Left hindlimb (tissue), 1 donor: Measurements from ENCODE around the gene H6PD.
A peak's percentile ranks its signal among the peaks of the same experiment; 100 is the strongest.

Experiments used
- DNase-seq: peaks from one replicate; pipeline ENCODE4 v3.0.0-alpha.2; 2018

The H6PD gene

DNA sequence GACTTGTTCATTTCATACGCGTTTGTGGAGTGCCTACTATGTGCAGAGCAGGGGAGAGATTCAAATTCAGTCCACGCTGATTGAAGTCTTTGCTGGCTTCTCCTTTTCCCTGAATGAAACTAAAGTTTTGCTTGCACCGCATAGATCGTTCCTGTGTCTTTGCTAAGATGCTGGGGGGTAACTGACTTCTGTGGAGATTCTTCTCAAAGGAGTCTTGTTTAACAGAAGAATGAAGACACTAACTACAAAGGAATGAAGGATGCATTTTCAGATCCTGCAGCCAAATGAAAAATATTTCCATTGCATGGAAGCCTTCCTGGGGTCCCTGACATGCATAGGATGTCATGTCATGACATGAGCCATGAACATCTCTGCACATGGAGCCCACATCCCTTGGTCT is 26.9 kb upstream of the H6PD start:
- DNase-seq = no peak

DNA sequence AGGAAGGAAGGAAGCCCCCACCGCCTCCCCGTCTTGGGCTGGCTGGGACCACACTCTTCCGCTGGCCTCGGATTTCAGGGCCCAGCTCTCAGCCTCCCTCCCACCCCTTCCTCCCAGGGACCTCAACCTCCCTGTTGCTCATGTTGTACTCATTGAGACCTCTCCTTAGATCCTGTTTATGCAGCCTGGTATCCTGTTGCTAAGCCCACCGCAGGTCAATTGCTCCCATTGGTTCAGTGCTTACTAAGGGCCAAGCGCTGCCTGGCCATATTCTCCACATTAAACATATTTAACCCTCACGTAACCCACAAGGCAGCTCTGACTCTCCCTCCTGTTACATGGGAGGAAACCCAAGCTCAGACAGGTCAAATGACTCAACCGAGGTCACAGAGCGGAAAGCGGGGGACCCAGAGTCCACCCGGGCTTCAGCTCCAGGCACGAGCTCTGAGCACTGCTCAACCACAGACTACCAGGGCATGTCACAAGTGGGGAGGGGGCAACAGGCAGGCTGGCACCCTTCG is 23.2 kb upstream of the H6PD start:
- DNase-seq = no peak

DNA sequence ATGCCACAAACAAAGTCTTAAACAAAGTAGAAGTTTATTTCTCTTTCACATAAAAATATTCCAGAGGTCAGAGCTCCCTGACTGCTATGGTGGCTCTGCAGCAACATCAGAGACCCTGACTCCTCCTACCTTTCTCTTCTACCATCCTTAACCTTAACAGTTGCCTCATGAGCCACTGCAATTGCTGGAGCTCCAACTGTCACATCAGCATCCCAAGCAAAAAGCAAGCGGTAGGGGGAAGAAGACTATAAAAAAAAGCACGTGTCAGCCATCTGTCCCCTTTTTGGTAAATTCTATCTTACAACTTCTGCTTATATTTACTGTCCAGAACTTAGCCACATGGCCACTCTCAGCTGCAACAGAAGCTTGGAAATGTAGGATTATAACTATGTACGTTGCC is 21.8 kb upstream of the H6PD start:
- no peak for DNase-seq

DNA sequence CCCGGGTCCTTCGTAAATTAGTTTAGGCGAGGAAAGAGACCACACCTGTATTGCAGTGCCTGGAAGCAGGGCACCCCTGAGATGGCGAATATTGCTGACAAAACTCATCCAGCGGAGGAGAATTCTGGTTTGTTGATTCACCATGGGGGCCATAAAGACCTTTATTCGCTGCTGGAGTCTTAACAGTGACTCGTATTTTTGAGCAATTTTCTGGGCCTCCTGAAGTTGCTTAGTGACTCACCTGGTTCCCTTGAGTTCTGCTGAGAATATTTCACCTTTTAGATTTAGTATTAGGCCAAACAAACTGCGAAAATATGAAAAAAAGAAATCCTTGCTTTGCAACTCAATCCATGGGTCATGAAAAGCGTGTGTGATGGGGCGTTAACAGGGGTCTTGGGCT is 20.6 kb upstream of the H6PD start:
- no peak for DNase-seq

DNA sequence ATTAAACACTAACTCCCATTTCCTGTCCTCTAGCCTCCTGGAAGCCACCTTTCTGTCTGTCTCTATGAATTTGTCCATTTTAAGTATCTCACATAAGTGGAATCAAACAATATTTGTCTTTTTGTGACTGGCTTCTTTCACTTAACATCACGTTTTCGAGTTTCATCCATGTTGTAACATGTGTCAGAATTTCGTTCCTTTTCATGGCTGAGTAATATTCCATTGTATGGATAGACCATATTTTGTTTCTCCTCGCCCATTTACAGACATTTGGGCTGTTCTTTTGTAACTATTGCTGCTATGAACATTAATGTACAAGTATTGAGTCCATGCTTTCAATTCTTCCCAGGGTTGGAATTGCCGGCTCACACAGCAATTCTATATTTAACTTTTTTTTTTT is 15.7 kb upstream of the H6PD start:
- DNase-seq = no peak

DNA sequence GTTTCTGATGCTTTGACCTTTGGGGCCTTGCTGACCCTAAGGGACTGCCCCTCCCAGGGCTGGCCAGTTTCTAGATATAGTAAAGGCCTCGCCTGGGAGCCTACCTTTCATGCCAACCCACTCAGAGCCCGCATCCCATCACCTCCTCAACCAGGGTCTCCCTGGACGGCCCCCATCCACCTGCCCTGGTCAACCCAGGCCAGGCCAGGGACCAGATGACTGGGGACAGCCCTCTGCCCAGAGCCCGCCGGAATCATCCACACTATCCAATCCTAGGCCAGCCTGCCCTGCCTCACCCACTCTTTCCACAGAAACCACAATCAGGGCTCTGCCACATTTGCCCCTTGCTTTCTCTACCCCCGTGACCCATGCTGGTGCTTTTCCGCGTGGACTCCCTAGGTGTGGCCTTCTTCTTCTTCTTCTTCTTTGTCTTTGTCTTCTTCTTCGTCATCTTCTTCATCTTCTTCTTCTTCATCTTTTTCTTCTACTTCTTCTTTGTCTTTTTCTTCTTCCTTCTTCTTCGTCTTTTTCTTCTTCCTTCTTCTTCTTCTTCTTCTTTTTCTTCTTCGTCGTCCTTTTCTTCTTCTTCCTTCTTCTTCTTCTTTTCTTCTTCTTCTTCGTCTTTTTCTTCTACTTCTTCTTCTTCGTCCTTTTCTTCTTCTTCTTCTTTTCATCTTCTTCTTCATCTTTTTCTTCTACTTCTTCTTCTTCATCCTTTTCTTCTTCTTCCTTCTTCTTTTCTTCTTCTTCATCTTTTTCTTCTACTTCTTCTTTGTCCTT is 11.5 kb upstream of the H6PD start:
- no peak for DNase-seq

DNA sequence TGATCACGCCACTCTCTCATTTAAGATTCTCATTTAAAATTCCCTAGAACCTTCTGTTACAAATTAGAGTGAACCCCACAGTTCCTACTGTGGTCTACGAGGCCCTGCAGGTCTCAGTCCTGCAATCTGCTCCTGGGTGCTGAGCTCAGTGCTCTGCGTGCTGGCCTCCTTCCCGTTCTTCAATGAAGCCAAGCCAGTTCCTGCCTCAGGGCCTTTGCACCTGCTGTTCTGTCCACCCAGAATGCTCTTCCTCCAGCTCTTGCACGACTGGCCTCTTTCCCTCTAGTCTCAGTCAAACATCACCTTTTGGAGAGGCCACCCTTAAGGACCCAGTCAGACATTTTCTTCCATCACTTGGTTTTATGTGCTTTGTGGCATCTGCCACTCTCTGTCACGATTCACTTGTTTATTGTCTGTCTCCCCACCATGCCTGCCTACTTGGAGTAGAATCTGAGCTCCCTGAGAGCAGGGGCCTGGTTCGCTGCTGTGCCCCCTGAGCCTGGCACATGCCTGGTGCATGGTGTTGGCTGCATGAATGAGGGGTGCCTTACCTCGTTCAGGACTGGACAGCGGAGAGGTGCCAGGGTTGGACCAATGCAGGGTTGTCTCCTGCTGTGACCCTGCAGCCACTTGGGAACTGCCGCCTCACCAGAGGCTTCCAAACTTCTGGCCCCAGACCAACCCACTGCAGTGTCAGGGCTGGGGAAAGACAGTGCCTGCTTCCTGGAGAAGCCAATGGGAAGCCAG is 9.7 kb upstream of the H6PD start:
- DNase-seq = no peak

DNA sequence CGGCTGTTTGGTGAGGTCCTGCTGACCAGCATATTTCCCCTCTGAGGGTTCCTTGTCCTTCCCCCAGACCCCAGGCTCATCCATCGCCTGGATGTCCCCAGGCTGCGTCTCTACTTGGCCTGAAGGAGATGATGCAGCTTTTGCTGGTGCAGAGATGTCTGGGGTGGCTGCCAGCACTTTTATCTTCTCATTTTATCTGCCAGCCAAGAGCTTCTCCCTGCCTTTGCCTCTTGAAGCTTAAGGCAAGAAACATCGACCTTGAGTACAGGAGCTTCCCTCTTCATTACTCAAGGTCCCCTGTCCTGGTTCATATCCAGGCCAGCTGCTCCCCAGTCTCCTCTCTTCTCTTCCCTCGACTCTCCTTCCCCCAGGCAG is 9.2 kb upstream of the H6PD start:
- DNase-seq = no peak

DNA sequence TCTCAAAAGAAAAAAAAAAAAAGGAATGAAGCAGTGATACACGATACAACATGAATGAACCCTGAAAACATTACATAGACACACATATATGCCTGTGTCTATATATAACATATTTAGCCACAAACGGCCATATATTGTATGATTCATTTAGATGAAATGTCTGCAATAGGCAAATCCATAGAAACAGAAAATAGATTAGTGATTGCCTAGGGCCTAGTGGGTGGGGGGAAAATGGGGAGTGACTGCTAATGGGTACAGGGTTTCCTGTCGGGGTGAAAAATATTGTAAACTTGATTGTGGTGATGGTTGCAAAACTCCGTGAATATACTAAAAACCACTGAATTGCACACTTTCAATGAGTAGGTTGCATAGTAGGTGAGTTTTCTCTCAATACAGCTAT is 6.0 kb upstream of the H6PD start:
- no peak for DNase-seq

DNA sequence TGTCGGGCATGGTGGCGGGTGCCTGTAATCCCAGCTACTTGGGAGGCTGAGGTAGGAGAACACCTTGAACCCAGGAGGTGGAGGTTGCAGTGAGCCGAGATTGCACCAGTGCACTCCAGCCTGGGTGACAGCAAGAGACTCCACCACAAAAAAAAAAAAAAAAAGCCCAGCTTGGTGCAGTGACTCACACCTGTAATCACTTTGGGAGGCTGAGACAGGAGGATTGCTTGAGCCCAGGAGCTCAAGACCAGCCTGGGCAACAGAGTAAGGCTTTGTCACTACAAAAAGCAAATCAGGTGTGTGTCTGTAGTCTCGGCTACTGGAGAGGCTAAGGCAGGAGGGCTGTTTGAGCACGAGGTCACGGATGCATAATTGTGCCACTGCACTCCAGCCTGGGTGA is 5.0 kb upstream of the H6PD start:
- no peak for DNase-seq

DNA sequence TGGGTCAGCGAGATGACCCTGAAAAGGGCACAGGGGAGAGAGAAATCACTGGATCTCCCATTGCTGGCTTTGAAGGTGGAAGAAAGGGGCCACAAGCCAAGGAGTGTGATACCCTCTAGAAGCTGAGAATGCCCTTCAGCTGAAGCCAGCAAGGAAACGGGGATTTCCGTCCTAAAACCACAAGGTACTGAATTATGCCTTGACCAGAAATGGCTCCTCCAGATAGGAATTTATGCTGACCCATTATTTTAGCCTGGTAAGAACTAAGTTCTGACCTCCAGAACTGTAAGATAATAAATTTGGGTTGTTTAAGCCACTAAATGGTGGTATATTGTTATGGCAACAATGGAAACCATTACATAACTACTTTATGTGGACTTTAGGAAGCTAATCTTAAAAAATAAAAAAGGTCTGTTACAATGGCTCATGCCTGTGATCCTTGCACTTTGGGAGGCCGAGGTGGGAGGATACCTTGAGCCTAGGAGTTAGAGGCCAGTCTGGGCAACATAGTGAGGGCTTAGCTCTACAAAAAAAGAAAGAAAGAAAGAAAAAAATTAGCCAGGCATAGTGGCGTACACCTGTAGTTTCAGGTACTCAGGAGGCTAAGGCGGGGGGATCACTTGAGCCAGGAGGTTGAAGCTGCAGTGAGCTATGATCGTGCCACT is 3.6 kb upstream of the H6PD start:
- no peak for DNase-seq

DNA sequence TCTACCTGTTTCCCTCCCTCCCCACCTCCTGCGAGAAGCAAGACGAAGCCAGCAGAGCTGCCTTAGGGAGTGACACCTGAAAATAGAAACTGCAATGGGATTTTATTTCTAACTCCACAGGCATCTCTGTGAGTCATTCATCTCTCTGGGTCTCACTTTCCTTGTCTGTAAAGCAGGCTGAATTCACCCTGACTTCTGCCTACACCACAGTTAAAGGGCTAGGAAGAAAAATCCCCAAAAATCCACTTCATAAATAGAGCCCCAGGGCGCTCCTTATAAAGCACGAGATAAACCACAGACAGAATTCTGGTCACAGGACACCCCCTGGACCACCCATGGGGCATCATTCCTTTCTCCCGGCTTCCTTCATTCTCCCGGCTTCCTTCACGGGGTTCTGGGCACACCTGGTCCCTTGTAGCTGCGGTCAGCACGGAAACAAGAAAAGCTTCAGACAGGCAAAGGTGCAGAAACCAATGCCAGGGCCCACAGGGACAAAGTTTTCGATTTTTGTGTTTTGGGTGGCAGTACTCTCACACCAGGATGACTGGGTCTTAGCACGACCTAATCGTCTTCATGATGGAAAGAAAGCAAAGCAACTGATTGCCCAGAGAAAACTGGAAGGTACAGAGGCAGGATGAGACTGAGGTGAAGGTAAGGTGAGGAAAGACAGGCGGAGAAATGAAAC is 2.8 kb upstream of the H6PD start:
- no peak for DNase-seq

DNA sequence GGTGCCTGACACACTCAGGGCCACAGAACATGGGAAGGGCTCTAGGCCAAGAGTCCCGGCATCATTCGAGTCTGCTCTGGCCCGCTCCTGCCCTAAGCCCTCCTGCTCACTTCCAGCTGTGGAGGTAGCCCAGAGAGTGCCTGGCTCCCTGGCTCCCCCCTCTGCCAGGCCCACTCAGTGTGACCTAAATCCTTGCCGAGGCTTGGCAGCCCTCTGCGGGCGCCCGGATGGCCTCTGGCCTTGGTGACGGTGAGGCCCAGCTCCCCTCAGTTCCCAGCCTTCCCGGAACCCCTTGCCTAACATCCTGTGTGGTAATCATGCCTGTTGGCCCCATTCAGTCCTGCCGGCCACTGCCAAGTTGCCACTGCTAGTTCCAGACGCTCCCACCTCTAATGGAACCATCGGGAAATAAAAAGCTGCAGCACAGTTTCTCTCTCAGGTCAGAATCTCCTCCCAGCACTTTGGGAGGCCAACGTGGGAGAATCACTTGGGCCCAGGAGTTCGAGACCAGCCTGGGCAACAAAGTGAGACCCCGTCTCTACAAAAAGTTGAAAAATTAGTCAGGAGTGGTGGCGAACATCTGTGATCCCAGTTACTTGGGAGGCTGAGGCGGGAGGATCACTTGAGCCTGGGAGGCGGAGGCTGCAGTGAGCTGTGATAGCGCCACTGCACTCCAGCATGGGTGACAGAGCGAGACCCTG is 1.2 kb upstream of the H6PD start:
- DNase-seq = peak; percentile 64

DNA sequence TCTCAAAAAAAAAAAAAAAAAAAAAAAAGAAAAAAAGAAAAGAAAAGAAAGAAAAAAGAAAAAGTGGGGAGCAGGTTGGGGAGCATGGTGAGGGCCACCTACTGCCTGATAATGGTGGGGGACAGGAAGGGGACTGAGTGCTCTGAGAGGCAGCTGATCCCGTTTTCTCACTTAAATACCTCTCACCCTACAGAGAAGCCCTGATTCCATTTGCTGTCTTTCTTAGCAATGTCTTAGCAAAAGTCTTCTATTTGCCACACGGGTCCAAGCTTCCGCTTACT is 692 bp upstream of the H6PD start:
- no peak for DNase-seq

DNA sequence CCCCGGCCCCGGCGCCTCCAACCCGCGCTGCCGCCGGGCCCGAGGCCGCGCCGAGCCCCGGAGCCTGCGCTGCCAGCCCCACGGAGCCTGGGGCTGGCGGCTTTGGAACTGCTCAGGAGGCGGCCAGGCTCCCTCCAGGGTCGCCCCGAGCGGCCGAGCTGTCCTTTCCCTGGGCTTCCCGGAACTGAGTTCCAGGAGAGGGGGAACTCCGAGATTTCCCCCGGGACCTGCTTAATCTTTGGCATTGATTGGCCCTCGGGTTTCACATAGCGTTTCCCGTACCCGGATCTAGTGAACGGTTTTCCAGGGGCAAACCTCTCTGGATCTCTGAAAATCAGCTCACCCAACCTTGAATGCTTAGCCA is 504 bp downstream of the H6PD start:
- no peak for DNase-seq

DNA sequence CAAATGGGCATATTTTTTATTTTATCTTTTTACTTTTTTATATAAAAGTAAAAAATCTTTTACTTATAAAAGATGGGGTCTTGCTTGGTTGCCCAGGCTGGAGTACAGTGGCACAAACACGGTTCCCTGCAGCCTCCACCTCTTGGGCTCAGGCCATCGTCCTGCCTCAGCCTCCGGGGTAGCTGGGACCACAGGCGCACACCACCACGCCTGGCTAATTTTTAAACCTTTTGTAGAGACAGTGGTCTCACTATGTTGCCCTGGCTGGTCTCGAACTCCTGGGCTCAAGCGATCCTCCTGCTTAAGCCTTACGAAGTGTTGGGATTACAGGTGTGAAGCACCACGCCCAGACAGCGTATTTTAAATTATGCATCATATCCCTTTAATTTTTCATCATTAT is 986 bp downstream of the H6PD start:
- DNase-seq = no peak

DNA sequence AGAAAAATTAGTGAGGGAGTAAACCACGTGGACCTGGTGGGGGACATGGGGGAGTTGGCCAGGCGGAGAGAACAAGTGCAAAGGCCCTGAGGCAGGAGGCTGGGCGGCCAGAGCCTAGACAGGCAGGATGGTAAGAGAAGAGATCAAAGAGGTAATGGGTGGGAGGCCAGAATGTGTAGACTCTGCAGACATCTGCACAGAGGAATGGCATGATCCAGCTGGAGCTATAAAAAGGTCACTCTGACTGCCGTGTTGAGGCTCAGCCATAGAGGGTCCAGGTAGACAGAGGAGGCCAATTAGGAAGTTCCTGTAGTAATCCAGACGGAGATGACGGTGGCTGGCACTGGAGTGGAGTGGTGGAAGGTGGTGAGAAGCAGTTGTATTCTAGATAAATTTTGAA is 3.6 kb downstream of the H6PD start:
- no peak for DNase-seq

DNA sequence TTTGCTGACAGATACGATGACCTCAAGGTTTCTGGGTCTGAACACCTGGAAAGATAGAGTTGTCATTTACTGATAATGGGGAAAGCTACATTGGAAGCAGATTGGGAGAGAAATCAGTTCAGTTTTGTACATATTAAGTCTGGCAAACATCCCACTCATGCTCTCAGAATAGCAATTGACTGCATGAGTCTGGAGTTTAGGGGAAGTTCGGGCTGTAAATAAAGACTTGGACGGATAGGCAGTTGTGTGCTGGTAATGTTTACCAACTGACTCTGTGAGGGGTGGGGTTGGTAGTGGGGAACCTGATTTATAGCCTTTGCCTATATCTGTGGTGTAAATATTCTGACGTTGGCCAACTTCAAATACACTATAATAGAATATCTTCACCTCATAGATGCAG is 4.0 kb downstream of the H6PD start:
- DNase-seq = no peak

DNA sequence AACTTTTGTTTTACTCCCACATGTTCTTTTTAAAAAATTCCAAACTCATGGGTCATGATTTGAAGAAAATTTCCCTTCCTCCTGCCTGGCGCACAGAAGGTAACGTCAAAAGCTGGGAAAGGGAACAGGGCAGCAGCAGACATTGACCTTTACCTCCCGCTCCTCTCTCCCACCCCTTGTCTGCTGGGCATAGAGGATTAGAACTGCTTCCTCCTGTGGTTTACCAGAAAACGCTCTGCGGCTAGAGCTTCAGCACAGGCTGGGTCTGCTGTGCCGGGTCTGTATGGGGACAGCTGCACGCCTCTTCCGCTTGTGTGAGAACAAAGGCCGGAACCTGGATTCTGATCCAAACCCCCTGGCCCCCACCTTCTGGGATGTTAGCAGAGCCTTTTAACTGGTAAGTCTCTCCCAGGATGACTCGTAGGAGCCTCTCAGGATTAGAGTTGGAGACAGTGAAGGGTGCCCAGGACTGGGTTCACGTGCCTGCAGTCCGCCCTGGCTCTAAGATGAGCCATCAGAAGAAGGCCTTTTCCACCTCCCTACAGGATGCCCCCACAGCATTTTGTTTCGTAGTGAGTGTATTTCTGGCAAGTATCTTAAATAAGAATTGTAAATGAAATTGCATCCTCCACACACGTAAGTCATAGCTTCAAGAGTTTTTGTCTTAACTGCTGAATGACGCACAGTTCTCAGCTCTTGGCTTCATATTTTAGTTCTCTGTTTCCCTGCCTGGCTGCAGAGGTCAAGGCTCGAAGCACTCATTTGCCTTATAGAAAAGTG is 5.2 kb downstream of the H6PD start:
- peak; percentile 58 for DNase-seq

DNA sequence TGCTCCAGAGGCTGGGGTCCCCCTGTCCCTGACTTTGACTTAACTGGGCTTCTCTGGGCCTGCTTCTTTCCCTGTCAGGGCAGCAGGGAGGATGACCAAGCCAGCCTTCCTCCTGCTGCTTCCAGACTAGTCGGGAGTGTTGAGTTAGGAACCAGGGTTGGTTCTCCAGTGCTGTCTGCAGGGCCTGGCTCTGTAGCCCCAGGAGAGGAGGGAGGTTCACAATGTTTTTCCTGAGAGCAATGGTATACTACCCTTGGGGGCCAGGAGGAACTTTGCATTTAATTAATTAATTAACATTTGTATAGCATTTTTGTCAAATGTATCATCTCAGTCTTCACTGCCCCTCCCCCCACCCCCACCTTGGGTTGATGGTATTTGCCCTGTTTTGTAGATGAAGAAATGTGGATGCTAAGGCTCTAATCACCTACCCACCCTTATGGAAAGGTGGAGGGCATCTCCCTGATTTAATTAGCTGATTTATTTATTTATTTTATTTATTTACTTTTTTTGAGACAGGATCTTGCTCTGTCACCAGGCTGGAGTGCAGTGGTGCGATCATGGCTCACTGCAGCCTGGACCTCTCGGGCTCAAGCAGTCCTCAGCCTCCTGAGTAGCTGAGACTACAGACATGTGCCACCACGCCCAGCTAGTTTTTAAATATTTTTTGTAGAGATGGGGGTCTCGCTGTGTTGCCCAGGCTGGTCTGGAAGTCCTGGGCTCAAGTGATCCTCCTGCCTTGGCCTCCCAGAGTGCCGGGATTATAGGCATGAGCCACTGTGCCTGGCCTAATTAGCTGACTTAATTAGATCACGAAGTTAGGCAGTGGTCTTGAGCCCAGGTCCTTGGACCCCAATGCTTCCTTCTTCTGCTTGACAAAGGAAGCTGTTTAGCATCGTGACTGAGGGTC is 6.6 kb downstream of the H6PD start:
- no peak for DNase-seq

DNA sequence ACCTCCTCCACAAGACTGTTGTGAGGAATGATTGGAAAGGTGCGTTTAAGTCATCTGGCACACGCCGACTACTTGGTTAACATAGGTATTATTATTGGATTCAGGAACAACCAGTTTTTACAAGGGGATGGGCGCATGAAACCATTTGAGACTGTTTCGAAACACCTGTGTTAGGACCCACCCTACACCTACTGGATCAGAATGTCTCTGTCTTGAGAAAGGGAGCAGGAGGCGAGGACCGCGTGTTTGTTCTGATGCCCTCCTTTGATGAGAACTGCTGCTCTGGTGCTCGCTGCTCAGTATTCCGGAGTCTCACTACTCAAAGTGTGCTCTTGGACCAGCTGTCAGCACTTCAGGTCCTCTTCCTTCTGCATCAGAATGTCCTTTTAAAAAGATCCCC is 7.3 kb downstream of the H6PD start:
- no peak for DNase-seq
